Cardiac muscle cell (in vitro differentiated cells and primary cell): ENCODE measurements around the gene MEGF11. TPM values are rescaled to one million over a fixed set of nuclear protein-coding genes. Genes with fewer than 3 reads are reported as not detected.

Experiments used
- DNase-seq, 2 donors: peaks; one replicate each; pipeline versions ENCODE4 v3.0.0 to v3.0.0-alpha.2; 2010 to 2017; ENCODE audit warnings: low read depth in 1 of 2, low spot score in 1 of 2
- H3K27ac ChIP-seq: fragments of 200-600 bp; sonication (generic); 2 replicates; pipeline ENCODE4 v1.5.1; 2016
- H3K27me3 ChIP-seq: fragments of 200-600 bp; sonication (generic); 2 replicates; pipeline ENCODE4 v1.6.0; 2016; ENCODE audit warnings: control low read depth
- H3K36me3 ChIP-seq: fragments of 200-600 bp; sonication (generic); 2 replicates; pipeline ENCODE4 v1.5.1; 2016; ENCODE audit warnings: control low read depth
- H3K4me1 ChIP-seq: fragments of 200-600 bp; sonication (generic); 2 replicates; pipeline ENCODE4 v1.8.1; 2017; ENCODE audit warnings: low read depth, mild to moderate bottlenecking, mixed run types
- H3K4me3 ChIP-seq: fragments of 200-600 bp; sonication (generic); 2 replicates; pipeline ENCODE4 v1.5.1; 2016; ENCODE audit warnings: mild to moderate bottlenecking
- H3K9me3 ChIP-seq: fragments of 200-600 bp; sonication (generic); 2 replicates; pipeline ENCODE4 v1.5.1; 2017; ENCODE audit warnings: low read depth, mild to moderate bottlenecking, control low read depth
- CTCF ChIP-seq: IDR thresholded peaks from 2 replicates; pipeline ENCODE4 v1.5.1; 2012; ENCODE audit warnings: low read depth, mild to moderate bottlenecking, low read length
- polyA plus RNA-seq: library from polyadenylated mRNA; unstranded; fragments of >200 nt; fragmentation: Nextera tagmentation; extraction: Ambion mirVana; gene quantifications from 2 replicates; pipeline ENCODE4 v1.2.1, GENCODE V29; 2016
- total RNA-seq: library from RNA; depleted of rRNA; stranded (reverse); fragments of >200 nt; gene quantifications from 2 replicates; pipeline ENCODE4 v1.2.3, GENCODE V29; 2016

The MEGF11 gene
- total and polyA plus RNA-seq, 2 experiments from 2014 or later, result 0.30 TPM; not detected in 1

DNA sequence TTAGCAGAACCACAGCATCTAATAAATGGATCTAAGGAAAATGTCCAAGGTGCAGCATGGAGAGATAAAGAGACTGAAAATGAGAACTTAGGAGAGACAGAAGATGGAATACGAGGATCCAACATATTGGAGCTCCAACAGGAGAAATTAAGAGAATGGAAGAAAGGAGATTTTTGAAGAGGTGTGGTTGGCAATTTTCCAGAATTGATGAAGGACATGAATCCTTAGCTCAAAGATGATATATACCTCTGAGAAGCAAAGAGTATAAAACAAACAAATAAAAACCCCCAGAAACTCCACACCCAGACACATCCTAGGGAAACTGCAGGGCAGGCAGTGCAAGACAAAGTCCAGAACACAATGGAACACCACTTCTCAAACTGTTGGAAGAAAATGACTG lies 141.2 kb downstream of the MEGF11 start:
- no peak overlapping the region for H3K27ac ChIP-seq
- no peaks in the 10 kb centered on the region for H3K9me3 ChIP-seq
- no peaks in the 10 kb centered on the region for H3K4me1 ChIP-seq
- DNase-seq, result no peak
- H3K4me3 ChIP-seq, result no peak overlapping the region
- no peaks in the 10 kb centered on the region for H3K27me3 ChIP-seq
- no peaks in the 10 kb centered on the region for H3K36me3 ChIP-seq
- TF ChIP-seq CTCF, result no peak

DNA sequence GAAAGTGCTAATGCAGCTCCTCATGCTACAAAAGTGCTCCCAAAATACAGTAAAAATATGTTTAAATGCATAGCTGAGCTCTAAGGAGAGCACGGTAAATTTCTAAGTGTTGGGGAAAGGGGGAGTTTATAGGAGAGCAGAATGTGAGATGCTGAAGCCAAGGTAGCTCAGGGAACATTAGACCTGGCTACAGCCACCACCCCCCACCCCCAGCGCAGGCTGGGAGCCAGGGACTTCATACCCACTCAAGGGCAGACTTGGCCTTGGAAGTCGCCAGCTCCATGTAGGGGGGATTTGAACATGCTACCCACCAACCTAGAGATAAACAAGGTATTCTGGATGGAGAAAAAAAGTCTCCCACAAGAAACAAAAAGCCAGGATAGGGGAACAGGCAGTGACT lies 142.2 kb downstream of the MEGF11 start:
- DNase-seq, result no peak
- TF ChIP-seq CTCF, result no peak
- Histone ChIP-seq H3K4me3 (no peak overlapping the region), H3K27ac (no peak overlapping the region), H3K27me3 (no peaks in the 10 kb centered on the region), H3K4me1 (no peaks in the 10 kb centered on the region), H3K36me3 (no peaks in the 10 kb centered on the region), H3K9me3 (no peaks in the 10 kb centered on the region)

DNA sequence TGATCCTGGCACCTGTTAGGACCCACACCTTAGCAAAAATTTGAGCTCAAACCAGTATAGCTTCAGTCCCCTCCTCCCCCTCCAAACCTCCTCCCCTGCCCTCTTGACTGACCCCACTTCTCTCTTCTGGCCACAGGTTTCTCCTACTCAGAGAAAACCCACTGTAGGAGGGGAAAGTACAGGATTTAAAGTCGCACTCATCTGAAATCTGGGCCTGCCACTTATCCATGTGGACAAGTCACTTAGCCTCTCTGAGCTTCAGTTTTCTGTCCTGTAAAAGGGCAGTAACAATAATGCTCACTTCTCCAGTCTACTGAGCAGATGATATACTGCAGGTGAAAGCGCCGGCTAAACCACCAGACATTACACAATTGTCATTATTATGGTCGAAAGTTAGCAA lies 142.7 kb downstream of the MEGF11 start:
- Histone ChIP-seq H3K27me3 (no peaks in the 10 kb centered on the region), H3K4me1 (no peaks in the 10 kb centered on the region), H3K27ac (no peak overlapping the region), H3K4me3 (no peak overlapping the region), H3K9me3 (no peaks in the 10 kb centered on the region), H3K36me3 (no peaks in the 10 kb centered on the region)
- DNase-seq, result no peak
- no peak for TF ChIP-seq CTCF

GRCh38 chr15:66109826-66110225 lies 143.7 kb downstream of the MEGF11 start:
- no peak for TF ChIP-seq CTCF
- Histone ChIP-seq H3K4me1 (no peaks in the 10 kb centered on the region), H3K4me3 (no peak overlapping the region), H3K9me3 (no peaks in the 10 kb centered on the region), H3K27ac (no peak overlapping the region), H3K36me3 (no peaks in the 10 kb centered on the region), H3K27me3 (no peaks in the 10 kb centered on the region)
- DNase-seq, result no peak

DNA sequence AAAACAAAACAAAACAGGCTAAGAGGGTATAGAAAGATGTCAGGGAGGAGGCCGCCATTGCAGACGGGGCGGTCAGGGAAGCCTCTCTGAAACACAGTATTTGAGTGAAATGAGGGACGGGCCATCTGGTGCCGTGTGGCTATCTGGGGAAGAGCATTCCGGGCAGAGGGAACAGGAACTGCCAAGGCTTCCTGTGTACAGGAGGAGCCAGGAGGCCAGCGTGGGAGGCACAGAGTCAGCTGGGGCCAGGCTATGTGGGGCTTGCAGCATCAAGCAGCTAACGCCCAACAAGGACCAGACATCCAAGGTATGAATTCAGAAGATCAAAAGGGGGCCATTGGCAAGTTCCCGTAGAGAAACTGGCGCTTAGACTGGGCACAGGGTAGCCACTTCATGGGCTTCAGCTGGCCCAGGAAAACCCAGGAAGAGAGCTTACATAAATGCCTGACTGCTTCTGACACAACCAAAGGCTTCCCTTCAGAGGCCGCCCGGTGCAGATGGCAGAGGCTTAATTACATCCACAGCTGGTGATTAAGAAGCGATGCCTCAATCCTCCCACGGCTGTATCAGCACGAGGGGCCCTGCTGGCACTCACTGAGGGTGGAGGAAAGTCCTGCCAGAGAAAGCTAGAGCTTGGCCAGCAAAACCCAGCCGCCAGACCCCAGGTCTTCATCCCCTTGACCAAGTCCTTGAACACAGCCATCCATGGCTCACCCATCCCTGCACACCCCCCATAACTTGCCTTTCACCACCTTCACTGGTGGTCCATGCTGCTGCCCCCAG lies 144.9 kb downstream of the MEGF11 start:
- Histone ChIP-seq H3K27me3 (no peaks in the 10 kb centered on the region), H3K36me3 (no peaks in the 10 kb centered on the region), H3K27ac (no peak overlapping the region), H3K4me1 (no peaks in the 10 kb centered on the region), H3K9me3 (no peaks in the 10 kb centered on the region), H3K4me3 (no peak overlapping the region)
- TF ChIP-seq CTCF, result no peak
- DNase-seq, result peak in 1 of 2 donors; percentile 21
